ENCODE results near the gene CD6. TPM values are rescaled to one million over a fixed set of nuclear protein-coding genes. Genes with fewer than 3 reads are reported as not detected.

The CD6 gene
- polyA plus RNA-seq, 1 donor (not counting 4 experiments of a cell fraction or from before 2014, with no cell fraction given): 0.03 TPM

DNA sequence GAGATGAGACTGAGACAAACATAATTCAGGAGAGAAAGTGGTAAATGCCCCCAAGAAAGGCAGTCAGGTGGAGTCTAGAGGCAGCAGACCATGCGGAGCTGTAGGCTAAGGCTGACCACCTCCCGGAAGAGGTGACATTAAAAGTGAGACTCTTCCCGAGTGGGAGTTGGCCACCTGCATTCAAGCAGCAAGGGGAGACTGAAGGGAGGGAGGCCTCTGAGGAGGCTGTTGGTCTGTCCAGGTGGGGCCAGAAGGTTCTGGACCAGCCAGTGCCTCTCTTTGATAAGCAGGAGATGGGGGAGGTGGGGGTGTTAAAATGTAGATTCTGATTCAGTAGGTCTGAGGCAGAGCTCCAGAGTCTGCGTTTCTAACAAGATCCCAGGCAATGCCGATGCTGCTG is 37.5 kb downstream of the CD6 start:
- Histone ChIP-seq H3K4me1 (ENCODE audit: control insufficient read depth, extremely low read depth, insufficient read depth, low read length) (peaks cover 5% of the 10 kb centered on the region), H3K79me2 (ENCODE audit: control insufficient read depth, insufficient read depth, low read length) (no peaks in the 10 kb centered on the region), H3K4me3 (ENCODE audit: control insufficient read depth in 2 of 3, extremely low read depth in 1 of 3, insufficient read depth in 2 of 3, low read depth in 1 of 3, low read length in 3 of 3) (no peak overlapping the region), H3K36me3 (ENCODE audit: control insufficient read depth in 2 of 2, extremely low read depth in 1 of 2, insufficient read depth in 2 of 2, low read length in 2 of 2) (no peaks in the 10 kb centered on the region), H2AFZ (ENCODE audit: control insufficient read depth, low read length) (no peak overlapping the region), H3K4me2 (ENCODE audit: control insufficient read depth, extremely low read depth, insufficient read depth, low read depth, low read length) (no peak overlapping the region), H4K20me1 (ENCODE audit: control insufficient read depth, extremely low read depth, insufficient read depth, low read length) (no peaks in the 10 kb centered on the region), H3K9ac (ENCODE audit: control insufficient read depth, extremely low read depth, insufficient read depth, low read length) (no peak overlapping the region), H3K27me3 (ENCODE audit: control insufficient read depth, extremely low read depth, insufficient read depth, low read length) (peaks cover 45% of the 10 kb centered on the region), H3K9me1 (ENCODE audit: control insufficient read depth, extremely low read depth, insufficient read depth, low read length) (no peaks in the 10 kb centered on the region), H3K27ac (ENCODE audit: control insufficient read depth, insufficient read depth, low read length) (no peak overlapping the region), H3K9me3 (ENCODE audit: control insufficient read depth, low read depth, low read length) (no peaks in the 10 kb centered on the region)
- DNase-seq (ENCODE audit: low read depth, low spot score) (no peak), FAIRE-seq (no peak)
- dilution Hi-C loops (cut with MboI; ENCODE audit: extremely low pct_ligation_motif_present, low sequenced_read_pairs): no loop called here
- TF ChIP-seq, protein P1, sequence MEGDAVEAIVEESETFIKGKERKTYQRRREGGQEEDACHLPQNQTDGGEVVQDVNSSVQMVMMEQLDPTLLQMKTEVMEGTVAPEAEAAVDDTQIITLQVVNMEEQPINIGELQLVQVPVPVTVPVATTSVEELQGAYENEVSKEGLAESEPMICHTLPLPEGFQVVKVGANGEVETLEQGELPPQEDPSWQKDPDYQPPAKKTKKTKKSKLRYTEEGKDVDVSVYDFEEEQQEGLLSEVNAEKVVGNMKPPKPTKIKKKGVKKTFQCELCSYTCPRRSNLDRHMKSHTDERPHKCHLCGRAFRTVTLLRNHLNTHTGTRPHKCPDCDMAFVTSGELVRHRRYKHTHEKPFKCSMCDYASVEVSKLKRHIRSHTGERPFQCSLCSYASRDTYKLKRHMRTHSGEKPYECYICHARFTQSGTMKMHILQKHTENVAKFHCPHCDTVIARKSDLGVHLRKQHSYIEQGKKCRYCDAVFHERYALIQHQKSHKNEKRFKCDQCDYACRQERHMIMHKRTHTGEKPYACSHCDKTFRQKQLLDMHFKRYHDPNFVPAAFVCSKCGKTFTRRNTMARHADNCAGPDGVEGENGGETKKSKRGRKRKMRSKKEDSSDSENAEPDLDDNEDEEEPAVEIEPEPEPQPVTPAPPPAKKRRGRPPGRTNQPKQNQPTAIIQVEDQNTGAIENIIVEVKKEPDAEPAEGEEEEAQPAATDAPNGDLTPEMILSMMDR (optimal IDR thresholded peaks at IDR 0.05 in 1 of 3, IDR thresholded peaks at IDR 0.05 in 1 of 3, conservative IDR thresholded peaks at IDR 0.05 in 1 of 3; ENCODE audit: extremely low read depth in 1 of 3, insufficient read depth in 2 of 3, low read length in 3 of 3): no peak
- no peak for TF ChIP-seq EZH2 (IDR thresholded peaks at IDR 0.05; ENCODE audit: low read length)

DNA sequence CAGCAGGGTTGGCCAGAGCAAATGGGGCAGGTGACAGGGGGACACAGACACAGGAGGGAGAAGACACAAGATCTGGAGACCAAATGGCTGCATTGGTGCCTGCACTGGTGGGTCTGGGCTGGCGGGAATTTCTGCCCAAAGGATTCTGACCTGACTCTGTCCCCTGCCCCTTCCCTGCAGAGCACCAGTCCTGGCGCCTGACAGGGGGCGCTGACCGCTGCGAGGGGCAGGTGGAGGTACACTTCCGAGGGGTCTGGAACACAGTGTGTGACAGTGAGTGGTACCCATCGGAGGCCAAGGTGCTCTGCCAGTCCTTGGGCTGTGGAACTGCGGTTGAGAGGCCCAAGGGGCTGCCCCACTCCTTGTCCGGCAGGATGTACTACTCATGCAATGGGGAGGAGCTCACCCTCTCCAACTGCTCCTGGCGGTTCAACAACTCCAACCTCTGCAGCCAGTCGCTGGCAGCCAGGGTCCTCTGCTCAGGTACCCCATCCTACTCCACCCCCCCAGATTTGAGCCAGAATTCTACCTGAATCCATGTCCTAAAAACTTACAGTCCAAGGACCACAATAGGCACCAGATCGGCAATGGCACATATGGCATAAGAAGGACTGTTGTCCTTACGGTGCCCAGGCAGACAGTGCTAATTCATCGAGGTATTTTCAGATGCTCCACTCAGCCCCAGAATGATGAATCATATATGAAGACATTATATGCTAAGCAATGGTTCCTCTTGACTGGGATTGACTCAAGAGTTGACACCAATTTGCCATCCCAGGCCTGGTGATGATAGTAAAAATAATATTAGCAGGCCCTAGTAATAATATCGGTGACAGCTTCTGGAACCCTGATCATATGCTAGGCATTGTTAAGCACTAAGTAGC is 38.2 kb downstream of the CD6 start:
- H3K27me3 ChIP-seq (ENCODE audit: control insufficient read depth, extremely low read depth, insufficient read depth, low read length): peaks cover 46% of the 10 kb centered on the region
- no peak overlapping the region for H3K4me3 ChIP-seq (ENCODE audit: control insufficient read depth in 2 of 3, extremely low read depth in 1 of 3, insufficient read depth in 2 of 3, low read depth in 1 of 3, low read length in 3 of 3)
- FAIRE-seq (no peak), DNase-seq (ENCODE audit: low read depth, low spot score) (no peak)
- no peak for TF ChIP-seq EZH2 (IDR thresholded peaks at IDR 0.05; ENCODE audit: low read length)
- TF ChIP-seq, protein P1 (optimal IDR thresholded peaks at IDR 0.05 in 1 of 3, IDR thresholded peaks at IDR 0.05 in 1 of 3, conservative IDR thresholded peaks at IDR 0.05 in 1 of 3; ENCODE audit: extremely low read depth in 1 of 3, insufficient read depth in 2 of 3, low read length in 3 of 3): no peak
- H4K20me1 ChIP-seq (ENCODE audit: control insufficient read depth, extremely low read depth, insufficient read depth, low read length): no peaks in the 10 kb centered on the region
- no peak overlapping the region for H3K27ac ChIP-seq (ENCODE audit: control insufficient read depth, insufficient read depth, low read length)
- no peaks in the 10 kb centered on the region for H3K9me1 ChIP-seq (ENCODE audit: control insufficient read depth, extremely low read depth, insufficient read depth, low read length)
- H3K4me2 ChIP-seq (ENCODE audit: control insufficient read depth, extremely low read depth, insufficient read depth, low read depth, low read length): no peak overlapping the region
- dilution Hi-C loops (cut with MboI; ENCODE audit: extremely low pct_ligation_motif_present, low sequenced_read_pairs): no loop called here
- no peaks in the 10 kb centered on the region for H3K79me2 ChIP-seq (ENCODE audit: control insufficient read depth, insufficient read depth, low read length)
- no peaks in the 10 kb centered on the region for H3K9me3 ChIP-seq (ENCODE audit: control insufficient read depth, low read depth, low read length)
- H3K4me1 ChIP-seq (ENCODE audit: control insufficient read depth, extremely low read depth, insufficient read depth, low read length): peaks cover 5% of the 10 kb centered on the region
- H2AFZ ChIP-seq (ENCODE audit: control insufficient read depth, low read length): no peak overlapping the region
- no peak overlapping the region for H3K9ac ChIP-seq (ENCODE audit: control insufficient read depth, extremely low read depth, insufficient read depth, low read length)
- H3K36me3 ChIP-seq (ENCODE audit: control insufficient read depth in 2 of 2, extremely low read depth in 1 of 2, insufficient read depth in 2 of 2, low read length in 2 of 2): no peaks in the 10 kb centered on the region

Measured in keratinocyte (primary cell).